GM12878 (cell line): ENCODE measurements around the gene C16orf92. TPM values are rescaled to one million over a fixed set of nuclear protein-coding genes. Genes with fewer than 3 reads are reported as not detected.

ENCODE experiments used
- ASH2L ChIP-seq: fragments of 300-600, 200-600 bp; sonication (generic); IDR thresholded peaks from 2 replicates; pipeline ENCODE4 v1.6.1; 2017; ENCODE audit warnings: low read depth, mild to moderate bottlenecking, borderline replicate concordance
- ATF7 ChIP-seq: fragments of 450-650 bp; IDR thresholded peaks from 2 replicates; pipeline ENCODE4 v1.6.1; 2016; ENCODE audit warnings: low read depth, mild to moderate bottlenecking
- BMI1 ChIP-seq: fragments of 450-650 bp; IDR thresholded peaks from 2 replicates; pipeline ENCODE4 v1.6.1; 2016; ENCODE audit warnings: mild to moderate bottlenecking, moderate library complexity, borderline replicate concordance
- CREB1 ChIP-seq: IDR thresholded peaks from 2 replicates; pipeline ENCODE4 v1.6.1; 2012; ENCODE audit warnings: low read depth, mild to moderate bottlenecking, inconsistent platforms
- CREM ChIP-seq: IDR thresholded peaks from 2 replicates; pipeline ENCODE4 v1.6.1; 2014; ENCODE audit warnings: antibody characterized with exemption, low read depth
- FOS ChIP-seq: IDR thresholded peaks from 3 replicates; pipeline ENCODE4 v1.6.1; 2011; ENCODE audit warnings: borderline replicate concordance; ENCODE audit not compliant: insufficient read length; ENCODE audit errors: extremely low read depth
- HCFC1 ChIP-seq: fragments of 150-350 bp; IDR thresholded peaks from 2 replicates; pipeline ENCODE4 v1.6.1; 2014; ENCODE audit warnings: low read length
- HDGF ChIP-seq: fragments of 450-650 bp; IDR thresholded peaks from 2 replicates; pipeline ENCODE4 v1.6.1; 2016; ENCODE audit warnings: antibody characterized with exemption
- IKZF1 ChIP-seq: fragments of 450-650 bp; conservative IDR thresholded peaks from 2 replicates; pipeline ENCODE4 v1.6.1; 2017; ENCODE audit warnings: antibody characterized with exemption, mild to moderate bottlenecking
- IKZF2 ChIP-seq, 2 experiments: fragments of 450-650 bp; IDR thresholded peaks; 2 replicates each; pipeline ENCODE4 v1.6.1; 2017; ENCODE audit warnings: mild to moderate bottlenecking in 2 of 2, moderate library complexity in 2 of 2
- MXI1 ChIP-seq: fragments of 150-350 bp; IDR thresholded peaks from 2 replicates; pipeline ENCODE4 v1.6.1; 2011; ENCODE audit warnings: low read depth, mild to moderate bottlenecking, inconsistent platforms, low read length, improper control_type of control experiment
- MYC ChIP-seq: IDR thresholded peaks from 2 replicates; pipeline ENCODE4 v1.6.1; 2011; ENCODE audit warnings: mild to moderate bottlenecking, low read length, moderate library complexity, inconsistent platforms; ENCODE audit not compliant: insufficient read depth, insufficient replicate concordance, insufficient read length, severe bottlenecking
- NFXL1 ChIP-seq: fragments of 450-650 bp; IDR thresholded peaks from 2 replicates; pipeline ENCODE4 v1.6.1; 2017; ENCODE audit warnings: antibody characterized with exemption, mild to moderate bottlenecking, borderline replicate concordance
- NR2C2 ChIP-seq: IDR thresholded peaks from 2 replicates; pipeline ENCODE4 v1.6.1; 2011; ENCODE audit warnings: borderline replicate concordance, low read depth; ENCODE audit not compliant: control insufficient read depth, insufficient read length
- NR2F1 ChIP-seq: fragments of 450-650 bp; conservative IDR thresholded peaks from 2 replicates; pipeline ENCODE4 v1.6.1; 2017; ENCODE audit warnings: mild to moderate bottlenecking
- PAX8 ChIP-seq: fragments of 450-650 bp; IDR thresholded peaks from 2 replicates; pipeline ENCODE4 v1.6.1; 2017; ENCODE audit warnings: mild to moderate bottlenecking, moderate library complexity
- POLR2AphosphoS2 ChIP-seq: IDR thresholded peaks from 2 replicates; pipeline ENCODE4 v1.6.1; 2011; ENCODE audit warnings: low read depth, mild to moderate bottlenecking, low read length, improper control_type of control experiment, moderate library complexity
- POLR2AphosphoS5 ChIP-seq: IDR thresholded peaks from 2 replicates; pipeline ENCODE4 v1.6.1; 2011; ENCODE audit warnings: mild to moderate bottlenecking, low read length, inconsistent platforms
- RAD21 ChIP-seq: IDR thresholded peaks from 2 replicates; pipeline ENCODE4 v1.6.1; 2011; ENCODE audit warnings: mild to moderate bottlenecking, low read depth, low read length, moderate library complexity; ENCODE audit not compliant: insufficient read depth
- RB1 ChIP-seq: fragments of 450-650 bp; formaldehyde crosslinking; IDR thresholded peaks from 2 replicates; pipeline ENCODE4 v1.6.1; 2017; ENCODE audit warnings: mild to moderate bottlenecking, borderline replicate concordance
- SIN3A ChIP-seq: IDR thresholded peaks from 2 replicates; pipeline ENCODE4 v1.6.1; 2012; ENCODE audit warnings: low read depth, low read length, improper control_type of control experiment
- STAT3 ChIP-seq: IDR thresholded peaks from 2 replicates; pipeline ENCODE4 v1.6.1; 2011; ENCODE audit warnings: low read depth, low read length, improper control_type of control experiment
- YY1 ChIP-seq: IDR thresholded peaks from 2 replicates; pipeline ENCODE4 v1.6.1; 2011; ENCODE audit warnings: low read depth, mild to moderate bottlenecking, low read length
- ZBED1 ChIP-seq: IDR thresholded peaks from 2 replicates; pipeline ENCODE4 v1.6.1; 2016; ENCODE audit warnings: borderline replicate concordance
- polyA plus RNA-seq, 11 experiments: library from polyadenylated mRNA; depleted of rRNA in 4 of 11; unstranded in 6 of 11; stranded (reverse) in 5 of 11; fragments of >200 nt; fragmentation: Nextera tagmentation in 4 of 11; fragmentation: Illumina TruSeq in 1 of 11; extraction: Ambion mirVana in 4 of 11; extraction: Trizol in 1 of 11; gene quantifications; 1 replicate in 1 of 11; 2 replicates in 10 of 11; pipeline versions ENCODE4 v1.2.1 to v1.2.3, GENCODE V29; 2011 to 2016; ENCODE audit warnings: inconsistent platforms in 2 of 11, missing spikeins in 2 of 11, low read depth in 1 of 11
- total RNA-seq, 4 experiments: library from RNA; depleted of rRNA in 3 of 4; stranded (reverse); fragments of >200 nt in 3 of 4; fragmentation: Illumina TruSeq in 1 of 4; extraction: Trizol in 1 of 4; gene quantifications; 2 replicates each; pipeline versions ENCODE4 v1.2.1 to v1.2.3, GENCODE V29; 2013 to 2021
- TF ChIP-seq, protein P1 (sequence below): IDR thresholded peaks from 2 replicates; pipeline ENCODE4 v1.6.1; 2012; ENCODE audit warnings: low read depth, low read length, improper control_type of control experiment
- TF ChIP-seq, protein P2 (sequence below): fragments of 450-650 bp; formaldehyde crosslinking; IDR thresholded peaks from 2 replicates; pipeline ENCODE4 v1.4.0; 2022; ENCODE audit warnings: mild to moderate bottlenecking, moderate library complexity
- TF ChIP-seq, protein P3 (sequence below): fragments of 450-650 bp; IDR thresholded peaks from 2 replicates; pipeline ENCODE4 v1.6.1; 2016; ENCODE audit warnings: mild to moderate bottlenecking

Gene C16orf92
- total and polyA plus RNA-seq, 10 of the 15 experiments (the other 5 are each of a cell fraction or from before 2014, with no cell fraction given): not detected

DNA sequence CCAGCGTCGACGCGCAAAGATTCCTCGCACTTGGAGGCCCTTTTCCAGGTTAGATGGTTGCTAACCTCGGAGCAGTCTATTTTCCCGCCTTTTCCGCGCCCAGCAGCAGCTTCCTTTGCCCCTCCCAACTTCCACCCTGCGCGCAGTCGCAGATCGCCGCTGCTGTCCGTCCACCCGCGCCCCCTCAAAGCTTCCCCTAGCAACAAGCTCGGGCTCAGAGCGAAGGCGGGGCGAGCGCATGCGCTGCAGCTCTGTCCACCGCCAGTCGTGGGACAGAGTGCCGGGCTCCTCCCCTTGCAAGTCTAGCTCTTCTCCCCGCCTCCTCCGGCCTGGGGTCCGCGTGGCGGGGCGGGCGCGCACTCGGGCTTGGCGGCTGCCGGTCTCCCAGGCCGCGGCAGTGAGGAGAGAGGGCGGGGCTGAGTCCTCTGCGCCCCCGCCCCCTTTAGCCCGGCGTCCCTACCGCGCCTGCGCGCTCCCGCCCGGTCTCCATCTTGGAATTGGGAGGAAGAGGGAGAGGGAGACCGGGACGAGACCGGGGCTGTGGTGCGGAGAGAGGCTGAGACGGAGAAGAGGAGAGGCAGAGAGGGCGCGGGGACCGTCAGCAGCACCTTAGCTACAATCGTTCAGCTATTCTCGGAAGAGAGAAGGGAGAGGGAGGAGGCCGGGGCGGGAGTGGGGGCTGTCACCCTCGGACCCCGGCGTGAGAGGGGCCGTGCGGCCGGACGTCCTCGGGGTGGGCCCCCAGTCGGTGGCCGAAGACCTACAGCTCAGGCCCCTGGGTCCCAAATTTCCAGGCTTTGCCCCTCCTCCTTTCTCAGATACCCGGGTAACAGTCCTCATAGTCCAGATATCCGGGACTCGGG, 49.4 kb upstream of the C16orf92 start, which contains the start of gene TAOK2 (continued):
- TF ChIP-seq, protein P1, sequence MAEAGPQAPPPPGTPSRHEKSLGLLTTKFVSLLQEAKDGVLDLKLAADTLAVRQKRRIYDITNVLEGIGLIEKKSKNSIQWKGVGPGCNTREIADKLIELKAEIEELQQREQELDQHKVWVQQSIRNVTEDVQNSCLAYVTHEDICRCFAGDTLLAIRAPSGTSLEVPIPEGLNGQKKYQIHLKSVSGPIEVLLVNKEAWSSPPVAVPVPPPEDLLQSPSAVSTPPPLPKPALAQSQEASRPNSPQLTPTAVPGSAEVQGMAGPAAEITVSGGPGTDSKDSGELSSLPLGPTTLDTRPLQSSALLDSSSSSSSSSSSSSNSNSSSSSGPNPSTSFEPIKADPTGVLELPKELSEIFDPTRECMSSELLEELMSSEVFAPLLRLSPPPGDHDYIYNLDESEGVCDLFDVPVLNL: no peak
- TF ChIP-seq NR2C2 (no peak), ZBED1 (peak; percentile 44; the same call in 1 of the 2 replicates), STAT3 (no peak), CREB1 (no peak), HCFC1 (0 out of 2 replicates have a peak, but pooled peaks have one; percentile 8), NR2F1 (no peak; the same call in 1 of the 2 replicates), ATF7 (no peak), IKZF2 (IDR thresholded peaks at IDR 0.05) (peak; percentile 91), SIN3A (no peak; the same call in 1 of the 2 replicates), ASH2L (no peak), NFXL1 (no peak), HDGF (peak; percentile 88), MYC (no peak), POLR2AphosphoS2 (0 out of 2 replicates have a peak, but pooled peaks have one; percentile 68), POLR2AphosphoS5 (peak; percentile 83; the same call in 1 of the 2 replicates), YY1 (peak; percentile 94), BMI1 (peak; percentile 66; the same call in 1 of the 2 replicates), IKZF1 (peak; percentile 98), CREM (peak; percentile 38; the same call in 1 of the 2 replicates), MXI1 (peak; percentile 49; the same call in 1 of the 2 replicates), FOS (no peak), RAD21 (no peak), PAX8 (no peak), RB1 (peak; percentile 98; the same call in 1 of the 2 replicates)
- TF ChIP-seq, protein P2, sequence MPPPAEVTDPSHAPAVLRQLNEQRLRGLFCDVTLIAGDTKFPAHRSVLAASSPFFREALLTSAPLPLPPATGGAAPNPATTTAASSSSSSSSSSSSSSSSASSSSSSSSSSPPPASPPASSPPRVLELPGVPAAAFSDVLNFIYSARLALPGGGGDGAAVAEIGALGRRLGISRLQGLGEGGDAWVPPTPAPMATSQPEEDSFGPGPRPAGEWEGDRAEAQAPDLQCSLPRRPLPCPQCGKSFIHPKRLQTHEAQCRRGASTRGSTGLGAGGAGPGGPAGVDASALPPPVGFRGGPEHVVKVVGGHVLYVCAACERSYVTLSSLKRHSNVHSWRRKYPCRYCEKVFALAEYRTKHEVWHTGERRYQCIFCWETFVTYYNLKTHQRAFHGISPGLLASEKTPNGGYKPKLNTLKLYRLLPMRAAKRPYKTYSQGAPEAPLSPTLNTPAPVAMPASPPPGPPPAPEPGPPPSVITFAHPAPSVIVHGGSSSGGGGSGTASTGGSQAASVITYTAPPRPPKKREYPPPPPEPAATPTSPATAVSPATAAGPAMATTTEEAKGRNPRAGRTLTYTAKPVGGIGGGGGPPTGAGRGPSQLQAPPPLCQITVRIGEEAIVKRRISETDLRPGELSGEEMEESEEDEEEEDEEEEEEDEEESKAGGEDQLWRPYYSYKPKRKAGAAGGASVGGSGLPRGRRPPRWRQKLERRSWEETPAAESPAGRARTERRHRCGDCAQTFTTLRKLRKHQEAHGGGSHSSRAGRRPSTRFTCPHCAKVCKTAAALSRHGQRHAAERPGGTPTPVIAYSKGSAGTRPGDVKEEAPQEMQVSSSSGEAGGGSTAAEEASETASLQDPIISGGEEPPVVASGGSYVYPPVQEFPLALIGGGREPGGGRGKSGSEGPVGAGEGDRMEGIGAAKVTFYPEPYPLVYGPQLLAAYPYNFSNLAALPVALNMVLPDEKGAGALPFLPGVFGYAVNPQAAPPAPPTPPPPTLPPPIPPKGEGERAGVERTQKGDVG (CRISPR knock-in tag): no peak
- TF ChIP-seq, protein P3, sequence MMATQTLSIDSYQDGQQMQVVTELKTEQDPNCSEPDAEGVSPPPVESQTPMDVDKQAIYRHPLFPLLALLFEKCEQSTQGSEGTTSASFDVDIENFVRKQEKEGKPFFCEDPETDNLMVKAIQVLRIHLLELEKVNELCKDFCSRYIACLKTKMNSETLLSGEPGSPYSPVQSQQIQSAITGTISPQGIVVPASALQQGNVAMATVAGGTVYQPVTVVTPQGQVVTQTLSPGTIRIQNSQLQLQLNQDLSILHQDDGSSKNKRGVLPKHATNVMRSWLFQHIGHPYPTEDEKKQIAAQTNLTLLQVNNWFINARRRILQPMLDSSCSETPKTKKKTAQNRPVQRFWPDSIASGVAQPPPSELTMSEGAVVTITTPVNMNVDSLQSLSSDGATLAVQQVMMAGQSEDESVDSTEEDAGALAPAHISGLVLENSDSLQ: peak; percentile 68; the same call in 1 of the 2 replicates
